ENCODE results near the gene RBSN. TPM values are rescaled to one million over a fixed set of nuclear protein-coding genes. Genes with fewer than 3 reads are reported as not detected.

Gene RBSN
- total RNA-seq, 1 donor from 2014 or later = 35.4 TPM

DNA sequence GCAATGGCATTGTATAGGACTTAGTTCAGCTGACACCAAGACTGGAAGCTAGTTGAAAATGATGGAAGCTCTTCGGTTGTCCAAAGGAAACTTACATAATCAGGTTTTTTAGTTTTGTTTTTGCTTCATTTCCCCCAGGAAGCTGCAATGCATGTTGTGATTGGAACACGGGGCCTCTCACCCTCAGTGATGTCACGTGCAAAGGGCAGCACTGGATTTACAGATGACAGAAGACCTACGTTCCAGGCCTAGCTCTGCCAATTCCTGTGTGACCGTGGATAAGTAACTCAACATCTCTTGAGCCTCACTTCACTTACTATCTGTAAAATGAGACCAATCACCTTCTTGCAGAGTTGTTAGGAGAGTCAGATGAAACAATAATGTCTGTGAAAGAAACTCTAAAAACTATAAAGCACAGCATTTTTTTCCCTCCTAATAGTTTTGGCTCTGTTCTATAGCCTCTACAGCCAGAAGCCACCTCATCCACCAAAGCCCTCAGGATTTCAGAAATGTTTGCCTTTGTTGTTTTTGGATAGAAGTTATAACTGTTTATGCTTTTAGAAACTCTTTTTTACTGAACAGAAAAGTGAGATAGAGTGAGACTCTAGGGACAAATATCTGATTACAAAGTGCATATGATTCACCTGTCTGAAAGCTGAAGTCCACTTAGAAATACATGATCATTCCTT, 4.6 kb downstream of the RBSN start:
- Histone ChIP-seq H3K9ac (no peak overlapping the region), H3K27ac (no peak overlapping the region), H3K27me3 (no peaks in the 10 kb centered on the region), H4K20me1 (ENCODE audit: low read depth) (peaks cover 4% of the 10 kb centered on the region), H3K79me2 (ENCODE audit: low read depth) (peaks cover 26% of the 10 kb centered on the region), H3K4me1 (peaks cover 6% of the 10 kb centered on the region), H3F3A (ENCODE audit: low read depth) (no peaks in the 10 kb centered on the region), H3K36me3 (no peaks in the 10 kb centered on the region), H2AFZ (replicated peaks) (no peak overlapping the region), H3K4me2 (no peak overlapping the region), H3K4me3 (no peak overlapping the region), H3K9me3 (ENCODE audit: low read depth) (no peaks in the 10 kb centered on the region)
- Mint-ChIP-seq H3K4me1 (peaks cover 9% of the 10 kb centered on the region), H3K9me3 (no peaks in the 10 kb centered on the region), H3K4me3 (no peak overlapping the region), H3K27ac (no peak overlapping the region), H3K36me3 (peaks cover 8% of the 10 kb centered on the region), H3K27me3 (ENCODE audit: insufficient read depth, low read depth) (no peaks in the 10 kb centered on the region)
- no peak for DNase-seq (ENCODE audit: low spot score)
- TF ChIP-seq, protein P1, sequence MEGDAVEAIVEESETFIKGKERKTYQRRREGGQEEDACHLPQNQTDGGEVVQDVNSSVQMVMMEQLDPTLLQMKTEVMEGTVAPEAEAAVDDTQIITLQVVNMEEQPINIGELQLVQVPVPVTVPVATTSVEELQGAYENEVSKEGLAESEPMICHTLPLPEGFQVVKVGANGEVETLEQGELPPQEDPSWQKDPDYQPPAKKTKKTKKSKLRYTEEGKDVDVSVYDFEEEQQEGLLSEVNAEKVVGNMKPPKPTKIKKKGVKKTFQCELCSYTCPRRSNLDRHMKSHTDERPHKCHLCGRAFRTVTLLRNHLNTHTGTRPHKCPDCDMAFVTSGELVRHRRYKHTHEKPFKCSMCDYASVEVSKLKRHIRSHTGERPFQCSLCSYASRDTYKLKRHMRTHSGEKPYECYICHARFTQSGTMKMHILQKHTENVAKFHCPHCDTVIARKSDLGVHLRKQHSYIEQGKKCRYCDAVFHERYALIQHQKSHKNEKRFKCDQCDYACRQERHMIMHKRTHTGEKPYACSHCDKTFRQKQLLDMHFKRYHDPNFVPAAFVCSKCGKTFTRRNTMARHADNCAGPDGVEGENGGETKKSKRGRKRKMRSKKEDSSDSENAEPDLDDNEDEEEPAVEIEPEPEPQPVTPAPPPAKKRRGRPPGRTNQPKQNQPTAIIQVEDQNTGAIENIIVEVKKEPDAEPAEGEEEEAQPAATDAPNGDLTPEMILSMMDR (IDR thresholded peaks at IDR 0.05) = no peak
- no peak for TF ChIP-seq EZH2 (IDR thresholded peaks at IDR 0.05)

DNA sequence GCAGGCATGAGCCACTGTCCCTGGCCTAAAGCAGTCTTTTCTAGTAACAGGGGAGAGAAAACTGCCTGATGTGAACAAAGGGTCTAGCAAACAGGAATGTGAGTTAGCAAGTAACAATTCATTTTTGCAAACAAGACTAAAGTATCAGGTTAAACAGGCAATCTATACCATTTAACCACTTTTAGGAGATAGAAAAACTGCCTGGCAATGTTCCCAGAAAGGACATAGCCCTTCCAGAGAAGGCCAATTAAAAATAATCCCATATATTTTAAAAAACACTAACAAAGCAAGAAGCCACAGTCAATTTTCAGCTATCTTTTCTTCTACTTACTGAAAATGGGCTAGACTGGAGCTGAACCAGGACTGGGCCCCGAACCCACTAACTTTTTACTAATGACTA, 6.3 kb downstream of the RBSN start:
- no peak for DNase-seq (ENCODE audit: low spot score)
- Mint-ChIP-seq H3K36me3 (peaks cover 8% of the 10 kb centered on the region), H3K27me3 (ENCODE audit: insufficient read depth, low read depth) (no peaks in the 10 kb centered on the region), H3K4me3 (no peak overlapping the region), H3K27ac (no peak overlapping the region), H3K9me3 (no peaks in the 10 kb centered on the region), H3K4me1 (peaks cover under 1% of the 10 kb centered on the region)
- TF ChIP-seq EZH2phosphoT487 (IDR thresholded peaks at IDR 0.05) = no peak
- TF ChIP-seq, protein P1 (IDR thresholded peaks at IDR 0.05) = no peak
- TF ChIP-seq EZH2 (IDR thresholded peaks at IDR 0.05) = no peak
- no peaks in the 10 kb centered on the region for H3K27me3 ChIP-seq
- peaks cover 2% of the 10 kb centered on the region for H3K4me1 ChIP-seq
- H3F3A ChIP-seq (ENCODE audit: low read depth) = no peaks in the 10 kb centered on the region
- H3K36me3 ChIP-seq = no peaks in the 10 kb centered on the region
- no peak overlapping the region for H3K9ac ChIP-seq
- peaks cover 15% of the 10 kb centered on the region for H3K79me2 ChIP-seq (ENCODE audit: low read depth)
- peaks cover 4% of the 10 kb centered on the region for H4K20me1 ChIP-seq (ENCODE audit: low read depth)
- no peak overlapping the region for H3K4me2 ChIP-seq
- H3K9me3 ChIP-seq (ENCODE audit: low read depth) = no peaks in the 10 kb centered on the region
- H3K27ac ChIP-seq = no peak overlapping the region
- H3K4me3 ChIP-seq = no peak overlapping the region
- no peak overlapping the region for H2AFZ ChIP-seq (replicated peaks)

DNA sequence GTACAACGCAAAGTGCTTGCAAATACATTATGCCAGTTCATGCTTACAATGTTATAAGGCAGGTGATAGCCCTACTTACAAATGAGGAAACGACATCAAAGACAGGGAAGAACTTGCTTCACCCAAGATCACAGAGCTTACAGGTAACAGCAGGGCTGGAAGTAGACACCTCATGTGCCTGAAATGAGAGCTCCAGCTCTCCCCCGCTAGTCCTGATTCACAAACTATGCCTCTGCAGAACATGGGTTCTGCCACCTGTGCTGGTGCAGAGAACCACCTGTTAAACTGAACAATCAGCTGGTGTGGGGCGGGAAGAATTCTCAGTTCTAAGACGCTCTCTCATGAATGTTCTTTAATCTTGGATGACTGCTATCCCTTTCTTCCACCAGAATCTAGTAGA, 7.4 kb downstream of the RBSN start:
- no peaks in the 10 kb centered on the region for H3K27me3 Mint-ChIP-seq (ENCODE audit: insufficient read depth, low read depth)
- H3K9me3 ChIP-seq (ENCODE audit: low read depth) = no peaks in the 10 kb centered on the region

More for the DNA sequence above, 7.4 kb downstream of the RBSN start:
- no peaks in the 10 kb centered on the region for H3K4me1 Mint-ChIP-seq
- no peak for TF ChIP-seq EZH2 (IDR thresholded peaks at IDR 0.05)
- TF ChIP-seq EZH2phosphoT487 (IDR thresholded peaks at IDR 0.05) = no peak
- TF ChIP-seq, protein P1 (IDR thresholded peaks at IDR 0.05) = no peak
- Histone ChIP-seq H3K27me3 (no peaks in the 10 kb centered on the region), H3F3A (ENCODE audit: low read depth) (no peaks in the 10 kb centered on the region), H3K4me1 (no peaks in the 10 kb centered on the region), H3K36me3 (no peaks in the 10 kb centered on the region), H3K4me3 (no peak overlapping the region), H3K4me2 (no peak overlapping the region), H3K9ac (no peak overlapping the region), H3K79me2 (ENCODE audit: low read depth) (peaks cover 4% of the 10 kb centered on the region), H2AFZ (replicated peaks) (no peak overlapping the region), H4K20me1 (ENCODE audit: low read depth) (no peaks in the 10 kb centered on the region), H3K27ac (no peak overlapping the region)
- H3K36me3 Mint-ChIP-seq = peaks cover 8% of the 10 kb centered on the region
- H3K4me3 Mint-ChIP-seq = no peak overlapping the region
- no peak for DNase-seq (ENCODE audit: low spot score)
- H3K9me3 Mint-ChIP-seq = no peaks in the 10 kb centered on the region
- no peak overlapping the region for H3K27ac Mint-ChIP-seq
